ENCODE data around the gene PLTP.

GRCh38 chr20:45917790-45918141 lies 5.8 kb upstream of the PLTP start:
- TF ChIP-seq CTCF (IDR thresholded peaks at IDR 0.05) (no peak), POLR2A (IDR thresholded peaks at IDR 0.05) (no peak)

Data from testis (tissue), 2 donors.